H7 (cell line): ENCODE results near the gene NHSL2. TPM values are rescaled to one million over a fixed set of nuclear protein-coding genes. Genes with fewer than 3 reads are reported as not detected.

Experiments
- DNase-seq: peaks from one replicate; pipeline ENCODE4 v3.0.0; 2012
- H3K27me3 ChIP-seq: 2 replicates; pipeline ENCODE4 v1.6.0; 2011; ENCODE audit warnings: mild to moderate bottlenecking, low read length; ENCODE audit not compliant: control insufficient read depth, insufficient read depth
- H3K36me3 ChIP-seq: replicated peaks from 2 replicates; pipeline ENCODE4 v1.5.1; 2011; ENCODE audit warnings: low read length; ENCODE audit not compliant: control insufficient read depth, insufficient read depth
- H3K4me3 ChIP-seq: 2 replicates; pipeline ENCODE4 v1.5.1; 2011; ENCODE audit warnings: low read depth, mild to moderate bottlenecking, control low read depth, low read length, moderate library complexity; ENCODE audit not compliant: insufficient read depth
- total RNA-seq: library from RNA; depleted of rRNA; stranded (reverse); fragments of >200 nt; shearing (Covaris generic); gene quantifications from 2 replicates; pipeline ENCODE4 v1.2.3, GENCODE V29; 2014

NHSL2 gene
- total RNA-seq, 1 experiment from 2014 or later: 3.7 TPM

DNA sequence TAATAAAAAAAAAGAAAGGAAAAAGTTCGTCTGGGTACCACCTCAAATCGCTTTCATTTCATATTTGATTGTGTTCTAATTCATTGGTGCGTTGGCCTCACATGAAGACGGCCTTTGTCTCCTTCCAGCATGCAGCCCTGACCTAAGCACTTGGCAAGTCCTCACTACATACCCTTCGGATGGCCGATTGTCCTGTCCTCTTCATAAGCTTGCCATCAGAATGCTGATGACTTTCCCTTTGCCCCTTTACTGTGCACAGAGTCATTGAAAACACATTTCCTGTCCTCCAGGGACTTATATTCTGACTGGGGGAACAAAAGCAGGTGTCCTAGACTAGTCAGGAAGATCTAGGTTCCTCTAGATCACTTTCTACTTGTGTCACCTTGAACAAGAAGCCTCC is 178.1 kb downstream of the NHSL2 start:
- Histone ChIP-seq H3K36me3 (no peaks in the 10 kb centered on the region), H3K27me3 (no peaks in the 10 kb centered on the region), H3K4me3 (no peak overlapping the region)
- DNase-seq: no peak

DNA sequence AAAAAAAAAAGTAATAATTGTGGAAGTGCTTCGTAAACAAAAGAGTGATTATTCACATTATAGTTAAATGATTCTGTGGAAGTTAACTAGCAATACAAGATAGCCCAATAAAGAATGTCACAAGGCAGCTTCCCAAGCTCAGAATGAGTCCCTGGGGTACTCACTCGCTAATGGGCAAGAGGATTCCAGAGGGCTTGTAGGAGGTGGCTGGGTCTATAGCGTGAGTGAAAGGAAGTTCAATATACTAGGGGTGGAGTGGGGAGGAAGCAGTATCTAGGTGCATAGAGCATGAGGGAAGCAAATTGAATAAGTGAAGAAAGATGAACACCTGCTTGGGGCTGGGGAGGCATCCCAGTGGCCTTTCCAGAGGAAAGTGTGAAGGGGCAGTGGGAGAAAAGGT is 178.6 kb downstream of the NHSL2 start:
- Histone ChIP-seq H3K27me3 (no peaks in the 10 kb centered on the region), H3K4me3 (no peak overlapping the region), H3K36me3 (no peaks in the 10 kb centered on the region)
- no peak for DNase-seq

- DNase-seq: peak; percentile 51
- Histone ChIP-seq H3K36me3 (no peaks in the 10 kb centered on the region), H3K4me3 (no peak overlapping the region), H3K27me3 (no peaks in the 10 kb centered on the region)
These were observed 184.2 kb downstream of the NHSL2 start for GRCh38 chrX:72094894-72095293.

DNA sequence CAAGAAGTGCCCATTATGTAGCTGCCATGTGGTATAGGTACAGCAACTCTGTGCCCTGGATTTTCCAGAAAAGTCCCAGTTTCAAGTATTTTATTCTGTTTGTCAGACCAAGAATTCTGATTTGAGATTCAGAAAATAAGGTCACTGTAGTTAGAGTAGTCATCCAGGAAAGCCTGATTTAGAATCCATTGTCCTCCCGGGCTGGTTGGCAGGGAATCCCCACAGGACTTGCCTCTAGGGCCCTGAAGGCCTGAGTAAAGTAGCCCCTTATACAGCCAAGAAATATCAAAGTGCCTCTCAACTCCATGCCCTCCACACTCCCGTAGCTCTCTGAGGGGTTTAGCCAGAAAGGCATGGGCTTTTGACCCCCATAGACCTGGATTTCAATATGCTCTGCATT is 184.7 kb downstream of the NHSL2 start:
- Histone ChIP-seq H3K4me3 (no peak overlapping the region), H3K36me3 (no peaks in the 10 kb centered on the region), H3K27me3 (no peaks in the 10 kb centered on the region)
- no peak for DNase-seq

DNA sequence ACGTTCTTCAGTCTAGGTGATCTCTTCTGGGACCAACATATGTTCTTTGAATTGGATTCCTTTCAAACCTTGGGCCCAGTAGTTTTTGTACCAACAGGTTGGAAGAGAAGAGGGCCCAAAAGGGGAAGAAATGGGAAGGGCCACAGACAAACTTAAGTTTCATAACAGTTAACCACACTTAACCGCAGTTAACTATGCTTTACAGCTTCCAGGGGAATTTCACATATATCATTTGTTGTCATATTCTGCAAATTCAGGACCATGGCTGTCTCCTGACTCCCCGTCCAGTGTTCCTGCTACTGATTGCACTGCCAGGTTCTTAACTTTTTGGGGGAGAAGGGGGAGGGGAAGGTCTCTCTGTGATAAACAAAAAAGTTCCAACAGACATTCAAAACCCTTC is 186.5 kb downstream of the NHSL2 start:
- Histone ChIP-seq H3K36me3 (no peaks in the 10 kb centered on the region), H3K4me3 (no peak overlapping the region), H3K27me3 (no peaks in the 10 kb centered on the region)
- no peak for DNase-seq

- H3K36me3 ChIP-seq: no peaks in the 10 kb centered on the region
- H3K4me3 ChIP-seq: no peak overlapping the region
- no peak for DNase-seq
- H3K27me3 ChIP-seq: no peaks in the 10 kb centered on the region
These were observed 189.6 kb downstream of the NHSL2 start for GRCh38 chrX:72100051-72100755.

DNA sequence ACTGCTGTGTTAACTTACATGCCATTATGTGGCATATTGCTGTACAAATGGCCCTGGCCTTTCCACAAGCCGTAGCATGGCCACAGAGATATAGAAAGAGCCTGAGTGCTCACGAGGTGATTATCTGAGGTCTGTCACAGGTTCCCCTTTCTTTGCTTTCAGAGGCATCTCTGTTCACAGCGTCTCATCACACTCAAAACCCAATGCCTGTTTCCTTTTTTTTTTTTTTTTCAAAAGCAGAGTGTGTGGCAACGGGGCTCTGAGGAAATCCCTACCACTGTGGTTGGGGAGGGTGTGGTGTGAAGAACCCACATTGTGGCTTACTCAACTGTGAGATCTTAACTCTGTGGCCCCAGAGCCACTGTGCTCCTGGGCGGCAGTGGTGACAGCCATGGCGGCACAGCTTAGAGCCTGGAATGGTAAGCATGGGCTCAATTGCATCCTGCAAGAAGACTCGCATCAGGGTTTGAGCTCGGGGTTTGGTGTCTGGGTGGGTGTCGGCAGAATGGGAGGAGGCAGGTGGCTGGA is 190.2 kb downstream of the NHSL2 start:
- H3K36me3 ChIP-seq: no peaks in the 10 kb centered on the region
- no peak overlapping the region for H3K4me3 ChIP-seq
- H3K27me3 ChIP-seq: no peaks in the 10 kb centered on the region
- no peak for DNase-seq

DNA sequence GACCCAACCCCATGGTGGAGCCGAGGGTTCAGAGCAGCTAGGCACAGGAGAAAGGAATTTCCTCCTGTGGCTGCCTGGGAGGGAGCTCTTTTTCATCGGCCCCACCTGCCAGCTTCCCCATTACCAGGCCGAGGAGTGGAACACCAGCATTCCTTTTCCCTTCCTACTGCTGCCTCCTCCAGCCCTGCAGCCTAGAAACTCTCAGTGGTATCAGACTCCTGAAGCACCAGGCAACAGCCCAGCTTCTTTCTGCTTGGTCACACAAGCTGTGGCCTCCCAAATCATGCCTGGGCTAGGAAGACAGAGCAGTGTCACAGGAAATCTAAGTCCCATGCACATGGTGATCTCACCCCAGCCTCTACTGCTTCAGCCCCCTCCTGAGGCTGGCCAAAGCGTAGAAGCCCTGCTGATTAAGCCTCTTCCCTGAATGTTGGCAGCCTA is 191.0 kb downstream of the NHSL2 start:
- no peaks in the 10 kb centered on the region for H3K27me3 ChIP-seq
- H3K36me3 ChIP-seq: no peaks in the 10 kb centered on the region
- no peak overlapping the region for H3K4me3 ChIP-seq
- peak; percentile 63 for DNase-seq

GRCh38 chrX:72102126-72102525 is 191.5 kb downstream of the NHSL2 start:
- no peak overlapping the region for H3K4me3 ChIP-seq
- no peaks in the 10 kb centered on the region for H3K27me3 ChIP-seq
- DNase-seq: no peak
- no peaks in the 10 kb centered on the region for H3K36me3 ChIP-seq

- H3K36me3 ChIP-seq: no peaks in the 10 kb centered on the region
- no peak for DNase-seq
These were observed 192.1 kb downstream of the NHSL2 start for GRCh38 chrX:72102760-72103159.

GRCh38 chrX:72105436-72105835 is 194.8 kb downstream of the NHSL2 start:
- Histone ChIP-seq H3K4me3 (no peak overlapping the region), H3K27me3 (no peaks in the 10 kb centered on the region), H3K36me3 (no peaks in the 10 kb centered on the region)
- no peak for DNase-seq

More at GRCh38 chrX:72102760-72103159, 192.1 kb downstream of the NHSL2 start:
- Histone ChIP-seq H3K4me3 (no peak overlapping the region), H3K27me3 (no peaks in the 10 kb centered on the region)

DNA sequence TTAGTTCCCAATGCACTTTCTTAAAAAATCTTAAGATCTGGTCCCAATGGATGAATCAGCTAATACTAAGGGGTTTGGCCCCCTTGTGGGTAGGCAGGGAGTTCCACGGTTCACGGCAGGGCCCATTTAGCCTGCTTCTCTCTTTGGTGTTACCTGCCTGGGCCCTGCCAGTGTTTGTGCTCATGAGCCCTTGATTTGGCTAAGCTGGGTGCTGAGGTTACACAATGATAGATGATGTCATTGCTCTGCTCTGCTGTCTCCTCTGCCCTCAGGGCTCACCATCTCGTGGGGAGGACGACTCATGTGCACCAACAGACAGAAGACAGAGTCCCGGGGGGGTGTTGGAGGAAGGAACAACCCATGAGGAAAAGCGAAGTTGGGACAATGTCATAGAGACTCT is 196.7 kb downstream of the NHSL2 start:
- no peak overlapping the region for H3K4me3 ChIP-seq
- H3K27me3 ChIP-seq: no peaks in the 10 kb centered on the region
- no peak for DNase-seq
- no peaks in the 10 kb centered on the region for H3K36me3 ChIP-seq

DNA sequence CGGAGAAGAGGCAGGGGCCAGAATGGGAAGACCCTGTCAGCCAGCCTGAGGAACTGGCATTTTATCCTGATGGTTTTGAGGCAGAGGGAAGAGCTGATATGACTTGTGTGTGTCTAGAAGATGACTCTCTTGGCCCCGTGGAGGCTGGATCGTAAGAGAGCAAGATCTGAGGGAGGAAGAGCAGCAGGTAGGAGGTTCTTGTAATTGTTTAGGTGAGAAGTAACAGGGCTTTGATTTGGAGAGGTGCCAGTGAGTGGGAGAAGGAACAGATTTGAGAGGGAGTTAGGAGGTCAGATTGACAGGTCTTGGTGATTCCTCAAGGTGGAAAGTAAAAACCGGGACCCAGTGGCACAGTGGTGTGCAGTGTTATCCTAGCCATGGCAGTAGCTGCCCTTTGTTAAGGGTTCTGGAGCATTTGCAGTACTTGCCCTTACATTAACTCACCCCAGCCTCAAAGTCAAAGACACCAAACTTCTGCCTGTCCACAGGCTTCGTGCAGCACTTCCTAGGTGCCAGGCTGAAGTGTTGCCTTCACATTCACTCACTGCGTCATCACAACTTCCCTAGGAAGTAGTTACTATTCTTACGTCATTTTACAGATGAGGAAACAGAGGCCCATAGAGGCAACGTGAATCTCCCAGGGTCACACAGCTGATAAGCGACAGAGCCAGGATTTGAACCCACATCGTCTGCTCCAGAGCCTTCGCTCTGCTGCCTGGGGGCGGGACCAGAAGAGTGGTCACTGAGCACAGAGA is 197.4 kb downstream of the NHSL2 start:
- Histone ChIP-seq H3K36me3 (no peaks in the 10 kb centered on the region), H3K4me3 (no peak overlapping the region), H3K27me3 (no peaks in the 10 kb centered on the region)
- DNase-seq: no peak

DNA sequence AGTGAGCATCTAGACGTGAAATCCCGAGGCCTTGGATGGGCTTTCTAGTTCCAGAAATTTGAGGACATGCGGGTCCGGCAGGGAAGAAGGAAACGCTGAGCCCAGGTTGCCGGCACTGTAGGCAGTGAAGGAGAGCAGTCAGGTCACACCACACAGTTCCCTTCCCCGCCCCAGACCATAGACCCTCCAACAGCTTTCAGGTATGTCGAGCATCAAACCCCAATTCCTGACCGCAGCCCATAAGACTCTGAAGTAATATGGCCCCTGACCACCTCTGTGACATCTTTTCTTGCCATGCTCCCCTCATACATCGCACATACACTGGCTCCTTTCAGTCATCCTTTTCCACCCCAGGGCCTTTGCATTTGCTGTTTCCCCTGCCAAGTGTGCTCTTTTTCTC is 198.0 kb downstream of the NHSL2 start:
- Histone ChIP-seq H3K36me3 (no peaks in the 10 kb centered on the region), H3K27me3 (no peaks in the 10 kb centered on the region), H3K4me3 (no peak overlapping the region)
- DNase-seq: no peak
